Muscle of leg (tissue), 11 donors: ENCODE results near the gene FCRL5. TPM values are rescaled to one million over a fixed set of nuclear protein-coding genes. Genes with fewer than 3 reads are reported as not detected.

Source experiments
- DNase-seq: peaks from one replicate; pipeline ENCODE4 v3.0.0; 2013
- H3K27ac ChIP-seq: one replicate; pipeline ENCODE4 v1.5.1; 2013; ENCODE audit warnings: mild to moderate bottlenecking, low read length, control low read depth
- H3K27me3 ChIP-seq: one replicate; pipeline ENCODE4 v1.6.1; 2013; ENCODE audit warnings: low read length; ENCODE audit not compliant: control insufficient read depth, insufficient read depth
- H3K36me3 ChIP-seq: one replicate; pipeline ENCODE4 v1.6.1; 2013; ENCODE audit warnings: low read length; ENCODE audit not compliant: control insufficient read depth, insufficient read depth
- H3K4me1 ChIP-seq: one replicate; pipeline ENCODE4 v1.6.1; 2013; ENCODE audit warnings: low read length; ENCODE audit not compliant: control insufficient read depth, insufficient read depth
- H3K4me3 ChIP-seq: one replicate; pipeline ENCODE4 v1.5.1; 2013; ENCODE audit warnings: low read length, control low read depth
- H3K9me3 ChIP-seq: replicated peaks from 2 replicates; pipeline ENCODE4 v1.6.1; 2013; ENCODE audit warnings: low read depth, low read length; ENCODE audit not compliant: control insufficient read depth
- WGBS: methylation state at CpG from one replicate; pipeline ENCODE4 v1.1.5; 2013; ENCODE audit warnings: missing lambda C conversion rate; ENCODE audit not compliant: insufficient coverage; 5-methylcytosine and 5-hydroxymethylcytosine counted together
- polyA plus RNA-seq, 8 donors: library from polyadenylated mRNA; unstranded; fragments of 120-200 nt; gene quantifications; one replicate each; pipeline versions ENCODE4 v1.2.1 to v1.2.3, GENCODE V29; 2013; ENCODE audit warnings: inconsistent platforms in 1 of 8, low replicate concordance in 1 of 8; ENCODE audit not compliant: insufficient read length in 8 of 8, insufficient read depth in 1 of 8
- total RNA-seq: library from RNA; stranded (reverse); fragments of 120-200 nt; gene quantifications from one replicate; pipeline ENCODE4 v1.2.4, GENCODE V29; 2013

Gene FCRL5
- total and polyA plus RNA-seq, 9 donors: 0.03 to 0.28 (median 0.08) TPM; not detected in 5

- no peaks in the 10 kb centered on the region for H3K27me3 ChIP-seq
- no peak for DNase-seq
- no peak overlapping the region for H3K27ac ChIP-seq
- H3K4me3 ChIP-seq: no peak overlapping the region
- 83% methylated on average over 1 of the region's 9 CpGs for WGBS
- H3K9me3 ChIP-seq: no peaks in the 10 kb centered on the region
- no peaks in the 10 kb centered on the region for H3K4me1 ChIP-seq
- H3K36me3 ChIP-seq: no peaks in the 10 kb centered on the region
These were observed 42.6 kb downstream of the FCRL5 start for GRCh38 chr1:157509546-157510232.

- Histone ChIP-seq H3K27ac (no peak overlapping the region), H3K9me3 (no peaks in the 10 kb centered on the region), H3K27me3 (no peaks in the 10 kb centered on the region), H3K4me1 (no peaks in the 10 kb centered on the region), H3K36me3 (no peaks in the 10 kb centered on the region), H3K4me3 (no peak overlapping the region)
- 39% methylated on average over 9 of the region's 13 CpGs for WGBS
- DNase-seq: peak; percentile 69
These were observed 46.6 kb downstream of the FCRL5 start for GRCh38 chr1:157505481-157506272.

GRCh38 chr1:157504646-157505045 is 47.7 kb downstream of the FCRL5 start:
- no peak overlapping the region for H3K27ac ChIP-seq
- no peak for DNase-seq
- no peaks in the 10 kb centered on the region for H3K4me1 ChIP-seq
- H3K9me3 ChIP-seq: no peaks in the 10 kb centered on the region
- no peaks in the 10 kb centered on the region for H3K27me3 ChIP-seq
- H3K36me3 ChIP-seq: no peaks in the 10 kb centered on the region
- 60% methylated on average over 1 of the region's 6 CpGs for WGBS
- H3K4me3 ChIP-seq: no peak overlapping the region

- 74% methylated on average over 4 of the region's 8 CpGs for WGBS
- H3K36me3 ChIP-seq: no peaks in the 10 kb centered on the region
These were observed 52.8 kb downstream of the FCRL5 start for GRCh38 chr1:157499521-157499920.

GRCh38 chr1:157498736-157499090 is 53.6 kb downstream of the FCRL5 start:
- H3K36me3 ChIP-seq: no peaks in the 10 kb centered on the region
- H3K27me3 ChIP-seq: no peaks in the 10 kb centered on the region
- WGBS: 72% methylated on average over 2 of the region's 2 CpGs
- no peak overlapping the region for H3K4me3 ChIP-seq
- H3K4me1 ChIP-seq: no peaks in the 10 kb centered on the region
- H3K27ac ChIP-seq: no peak overlapping the region
- no peaks in the 10 kb centered on the region for H3K9me3 ChIP-seq
- no peak for DNase-seq

More at GRCh38 chr1:157499521-157499920, 52.8 kb downstream of the FCRL5 start:
- Histone ChIP-seq H3K27ac (no peak overlapping the region), H3K4me1 (no peaks in the 10 kb centered on the region), H3K4me3 (no peak overlapping the region), H3K27me3 (no peaks in the 10 kb centered on the region), H3K9me3 (no peaks in the 10 kb centered on the region)
- DNase-seq: no peak

GRCh38 chr1:157497987-157498735 is 54.2 kb downstream of the FCRL5 start:
- Histone ChIP-seq H3K4me1 (no peaks in the 10 kb centered on the region), H3K27ac (no peak overlapping the region), H3K27me3 (no peaks in the 10 kb centered on the region), H3K4me3 (no peak overlapping the region), H3K9me3 (no peaks in the 10 kb centered on the region), H3K36me3 (no peaks in the 10 kb centered on the region)
- no peak for DNase-seq
- no CpG with 5 or more reads among the region's 3 CpGs for WGBS

- no peaks in the 10 kb centered on the region for H3K9me3 ChIP-seq
- H3K4me3 ChIP-seq: no peak overlapping the region
- no peak for DNase-seq
- no CpG with 5 or more reads among the region's 1 CpG for WGBS
- H3K4me1 ChIP-seq: no peaks in the 10 kb centered on the region
- H3K27me3 ChIP-seq: no peaks in the 10 kb centered on the region
- H3K27ac ChIP-seq: no peak overlapping the region
- no peaks in the 10 kb centered on the region for H3K36me3 ChIP-seq
These were observed 55.0 kb downstream of the FCRL5 start for GRCh38 chr1:157497284-157497683.

- H3K4me1 ChIP-seq: no peaks in the 10 kb centered on the region
- H3K27ac ChIP-seq: no peak overlapping the region
- H3K4me3 ChIP-seq: no peak overlapping the region
- H3K27me3 ChIP-seq: no peaks in the 10 kb centered on the region
- H3K36me3 ChIP-seq: no peaks in the 10 kb centered on the region
- 4% methylated on average over 3 of the region's 5 CpGs for WGBS
- peak; percentile 32 for DNase-seq
- H3K9me3 ChIP-seq: no peaks in the 10 kb centered on the region
These were observed 56.2 kb downstream of the FCRL5 start for GRCh38 chr1:157496121-157496526.

- DNase-seq: no peak
- Histone ChIP-seq H3K4me3 (no peak overlapping the region), H3K36me3 (no peaks in the 10 kb centered on the region), H3K27ac (no peak overlapping the region), H3K4me1 (no peaks in the 10 kb centered on the region), H3K27me3 (no peaks in the 10 kb centered on the region), H3K9me3 (no peaks in the 10 kb centered on the region)
- WGBS: 50% methylated on average over 2 of the region's 3 CpGs
These were observed 57.0 kb downstream of the FCRL5 start for GRCh38 chr1:157495285-157495684.

GRCh38 chr1:157494093-157494492 is 58.2 kb downstream of the FCRL5 start:
- Histone ChIP-seq H3K27ac (no peak overlapping the region), H3K36me3 (no peaks in the 10 kb centered on the region), H3K9me3 (no peaks in the 10 kb centered on the region), H3K4me1 (no peaks in the 10 kb centered on the region), H3K27me3 (no peaks in the 10 kb centered on the region), H3K4me3 (no peak overlapping the region)
- DNase-seq: no peak
- WGBS: 88% methylated on average over 3 of the region's 4 CpGs
